MM.1S (cell line): ENCODE results near the gene ST3GAL4.

Experiments used
- DNase-seq: peaks from one replicate; pipeline ENCODE4 v3.0.0-alpha.2; 2015
- H2AFZ ChIP-seq: fragments of 300-600 bp; sonication (generic); 2 replicates; pipeline ENCODE4 v1.6.0; 2016; ENCODE audit warnings: antibody characterized with exemption, low read length
- H3F3A ChIP-seq: fragments of 300-600 bp; sonication (generic); 2 replicates; pipeline ENCODE4 v1.6.1; 2016; ENCODE audit warnings: mild to moderate bottlenecking, antibody characterized with exemption, low read length, moderate library complexity, mixed read lengths; ENCODE audit not compliant: insufficient read depth
- H3K27ac ChIP-seq: fragments of 300-600 bp; sonication (generic); 2 replicates; pipeline ENCODE4 v1.5.1; 2016; ENCODE audit warnings: mild to moderate bottlenecking, low read length
- H3K27me3 ChIP-seq: fragments of 300-600 bp; sonication (generic); replicated peaks from 2 replicates; pipeline ENCODE4 v1.6.0; 2016; ENCODE audit warnings: low read length; ENCODE audit not compliant: insufficient read depth
- H3K36me3 ChIP-seq: fragments of 300-600 bp; sonication (generic); replicated peaks from 2 replicates; pipeline ENCODE4 v1.6.1; 2016; ENCODE audit warnings: mild to moderate bottlenecking, low read length, mixed read lengths; ENCODE audit not compliant: insufficient read depth
- H3K4me1 ChIP-seq: fragments of 300-600 bp; sonication (generic); 2 replicates; pipeline ENCODE4 v1.6.1; 2016; ENCODE audit warnings: low read length, mixed read lengths
- H3K4me2 ChIP-seq: fragments of 300-600 bp; sonication (generic); 2 replicates; pipeline ENCODE4 v1.6.0; 2016; ENCODE audit warnings: low read depth, low read length
- H3K4me3 ChIP-seq: fragments of 300-600 bp; sonication (generic); 2 replicates; pipeline ENCODE4 v1.5.1; 2016; ENCODE audit warnings: low read length, mixed read lengths
- H3K79me2 ChIP-seq: fragments of 300-600 bp; sonication (generic); 2 replicates; pipeline ENCODE4 v1.6.1; 2016; ENCODE audit warnings: mixed run types, low read length, mixed read lengths
- H3K9ac ChIP-seq: fragments of 300-600 bp; sonication (generic); 2 replicates; pipeline ENCODE4 v1.6.1; 2016; ENCODE audit warnings: low read length, mixed read lengths
- H3K9me2 ChIP-seq: fragments of 300-600 bp; sonication (generic); replicated peaks from 2 replicates; pipeline ENCODE4 v1.6.1; 2016; ENCODE audit warnings: mild to moderate bottlenecking, low read length, mixed read lengths; ENCODE audit not compliant: insufficient read depth
- H3K9me3 ChIP-seq: fragments of 300-600 bp; sonication (generic); replicated peaks from 2 replicates; pipeline ENCODE4 v1.6.1; 2016; ENCODE audit warnings: mild to moderate bottlenecking, low read length, mixed read lengths; ENCODE audit not compliant: insufficient read depth
- H4K20me1 ChIP-seq: fragments of 300-600 bp; sonication (generic); 2 replicates; pipeline ENCODE4 v1.6.1; 2016; ENCODE audit warnings: mild to moderate bottlenecking, low read length, moderate library complexity, mixed read lengths; ENCODE audit not compliant: insufficient read depth
- CTCF ChIP-seq: fragments of 300-600 bp; sonication (generic); IDR thresholded peaks from 2 replicates; pipeline ENCODE4 v1.5.1; 2016; ENCODE audit warnings: antibody characterized with exemption, low read length, mixed read lengths
- EZH2 ChIP-seq: fragments of 300-600 bp; sonication (generic); optimal IDR thresholded peaks from 2 replicates; pipeline ENCODE3; 2017; ENCODE audit warnings: low read depth, mild to moderate bottlenecking, antibody characterized with exemption, low read length, mixed read lengths
- EZH2phosphoT487 ChIP-seq: fragments of 300-600 bp; sonication (generic); IDR thresholded peaks from 2 replicates; pipeline ENCODE4 v1.6.1; 2018; ENCODE audit warnings: antibody characterized with exemption, low read length

Gene ST3GAL4

GRCh38 chr11:126423743-126424142 lies 68.3 kb downstream of the ST3GAL4 start:
- H3K79me2 ChIP-seq: no peaks in the 10 kb centered on the region
- H3K36me3 ChIP-seq: no peaks in the 10 kb centered on the region
- peaks cover 14% of the 10 kb centered on the region for H3K4me1 ChIP-seq
- H3K27me3 ChIP-seq: peaks cover 14% of the 10 kb centered on the region
- no peak overlapping the region for H2AFZ ChIP-seq
- no peak for TF ChIP-seq CTCF
- no peak overlapping the region for H3K4me2 ChIP-seq
- DNase-seq: no peak
- H3K9me3 ChIP-seq: no peaks in the 10 kb centered on the region
- no peak overlapping the region for H3K4me3 ChIP-seq
- 0 out of 2 replicates have a peak, but pooled peaks cover 6% of the 10 kb centered on the region for H3F3A ChIP-seq
- no peak overlapping the region for H3K9ac ChIP-seq
- no peaks in the 10 kb centered on the region for H3K9me2 ChIP-seq
- no peak overlapping the region for H3K27ac ChIP-seq
- no peaks in the 10 kb centered on the region for H4K20me1 ChIP-seq

GRCh38 chr11:126424471-126425039 lies 69.1 kb downstream of the ST3GAL4 start:
- DNase-seq: no peak
- no peak overlapping the region for H3K4me2 ChIP-seq

GRCh38 chr11:126426106-126426505 lies 70.6 kb downstream of the ST3GAL4 start:
- no peak overlapping the region for H3K4me2 ChIP-seq
- H3K9ac ChIP-seq: no peak overlapping the region
- no peak for DNase-seq

More at GRCh38 chr11:126424471-126425039, 69.1 kb downstream of the ST3GAL4 start:
- Histone ChIP-seq H3K4me3 (no peak overlapping the region), H3K36me3 (no peaks in the 10 kb centered on the region), H3K27ac (no peak overlapping the region), H3K9me2 (no peaks in the 10 kb centered on the region), H3K9ac (no peak overlapping the region), H3K9me3 (no peaks in the 10 kb centered on the region), H3K4me1 (peaks cover 14% of the 10 kb centered on the region), H2AFZ (no peak overlapping the region), H3F3A (0 out of 2 replicates have a peak, but pooled peaks cover 6% of the 10 kb centered on the region), H3K79me2 (no peaks in the 10 kb centered on the region), H4K20me1 (no peaks in the 10 kb centered on the region), H3K27me3 (peaks cover 10% of the 10 kb centered on the region; the same call in 1 of the 2 replicates)
- TF ChIP-seq EZH2phosphoT487 (no peak), CTCF (no peak)

More at GRCh38 chr11:126426106-126426505, 70.6 kb downstream of the ST3GAL4 start:
- Histone ChIP-seq H4K20me1 (no peaks in the 10 kb centered on the region), H3K36me3 (no peaks in the 10 kb centered on the region), H3F3A (no peaks in the 10 kb centered on the region), H3K27ac (no peak overlapping the region), H3K4me1 (peaks cover 2% of the 10 kb centered on the region; the same call in 1 of the 2 replicates), H3K4me3 (no peak overlapping the region), H3K79me2 (no peaks in the 10 kb centered on the region), H2AFZ (no peak overlapping the region), H3K9me2 (no peaks in the 10 kb centered on the region), H3K9me3 (no peaks in the 10 kb centered on the region), H3K27me3 (peaks cover 10% of the 10 kb centered on the region; the same call in 1 of the 2 replicates)
- TF ChIP-seq EZH2phosphoT487: no peak
- no peak for TF ChIP-seq CTCF
- TF ChIP-seq EZH2: no peak
